Esophagus squamous epithelium (tissue), 4 donors: ENCODE data around the gene KRTAP5-6.

Experiments
- CTCF ChIP-seq, 6 experiments: fragments of 450-650 bp in 4 of 6; fragments of 200-600 bp in 2 of 6; sonication (generic) in 2 of 6; IDR thresholded peaks; one replicate each; pipeline ENCODE4 v1.5.1; 2016 to 2019; ENCODE audit warnings: antibody characterized with exemption in 6 of 6, mild to moderate bottlenecking in 4 of 6, moderate library complexity in 4 of 6
- POLR2A ChIP-seq, 4 donors: fragments of 450-650 bp; IDR thresholded peaks; one replicate each; pipeline ENCODE4 v1.6.1; 2017; ENCODE audit warnings: antibody characterized with exemption in 4 of 4, mild to moderate bottlenecking in 4 of 4, moderate library complexity in 3 of 4

DNA sequence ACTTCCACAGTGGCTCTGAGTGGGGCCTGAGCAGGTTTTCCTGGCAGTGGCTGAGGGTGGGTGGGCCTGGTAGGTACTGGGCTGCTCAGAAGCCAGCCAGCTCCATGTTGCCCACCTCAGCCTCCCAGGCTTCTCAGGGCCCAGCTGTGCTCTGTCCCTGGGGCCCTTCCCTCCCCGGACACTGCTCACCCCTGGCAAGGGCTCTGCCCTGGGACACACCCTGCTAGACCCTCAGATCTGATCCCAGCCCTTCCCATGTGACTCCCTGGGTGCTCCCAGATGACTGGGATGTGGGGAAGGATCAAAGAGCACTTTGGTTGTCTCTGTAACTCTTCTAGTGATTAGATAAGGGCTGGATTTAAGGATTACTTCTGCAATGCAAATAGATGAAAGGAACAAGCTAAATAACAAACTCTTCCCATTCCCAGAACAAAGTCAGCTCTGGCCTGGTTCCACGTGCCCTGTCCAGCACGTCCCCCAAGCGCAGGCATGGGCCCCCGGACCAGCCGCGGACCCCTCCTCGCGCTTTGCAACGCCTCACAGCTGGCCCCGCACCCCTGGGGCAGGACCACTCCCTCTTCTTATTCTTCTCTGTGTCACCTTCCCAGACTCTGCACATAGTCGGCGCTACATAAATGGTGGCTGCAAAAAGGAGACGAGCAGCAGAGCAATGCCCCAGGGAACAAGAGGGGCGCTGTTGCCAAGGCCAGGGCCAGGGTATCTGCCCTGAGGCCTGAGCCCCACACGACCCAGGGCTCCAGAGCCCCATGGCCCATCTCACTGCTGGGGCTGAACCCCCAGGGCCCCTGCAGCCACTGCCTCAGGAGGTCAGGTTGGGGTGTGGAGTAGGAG lies 5.7 kb upstream of the KRTAP5-6 start:
- TF ChIP-seq CTCF (IDR thresholded peaks at IDR 0.05) (no peak), POLR2A (IDR thresholded peaks at IDR 0.05) (no peak)
